Ishikawa (cell line): ENCODE results near the gene HOXB4.

Experiments
- CEBPB ChIP-seq: IDR thresholded peaks from 2 replicates; pipeline ENCODE4 v1.6.1; 2012
- CREB1 ChIP-seq: IDR thresholded peaks from 2 replicates; pipeline ENCODE4 v1.6.1; 2012; ENCODE audit warnings: low read depth
- FOXM1 ChIP-seq: IDR thresholded peaks from 2 replicates; pipeline ENCODE4 v1.6.1; 2012; ENCODE audit warnings: low read depth, borderline replicate concordance
- RAD21 ChIP-seq: IDR thresholded peaks from 2 replicates; pipeline ENCODE4 v1.6.1; 2012; ENCODE audit warnings: low read depth
- TCF12 ChIP-seq: IDR thresholded peaks from 2 replicates; pipeline ENCODE4 v1.6.1; 2012; ENCODE audit warnings: low read depth
- TEAD4 ChIP-seq: IDR thresholded peaks from 2 replicates; pipeline ENCODE4 v1.6.1; 2012
- TF ChIP-seq, protein P1 (sequence below): IDR thresholded peaks from 2 replicates; pipeline ENCODE4 v1.6.1; 2012
- TF ChIP-seq, protein P2 (sequence below): IDR thresholded peaks from 2 replicates; pipeline ENCODE4 v1.6.1; 2012; ENCODE audit warnings: low read depth, mild to moderate bottlenecking

DNA sequence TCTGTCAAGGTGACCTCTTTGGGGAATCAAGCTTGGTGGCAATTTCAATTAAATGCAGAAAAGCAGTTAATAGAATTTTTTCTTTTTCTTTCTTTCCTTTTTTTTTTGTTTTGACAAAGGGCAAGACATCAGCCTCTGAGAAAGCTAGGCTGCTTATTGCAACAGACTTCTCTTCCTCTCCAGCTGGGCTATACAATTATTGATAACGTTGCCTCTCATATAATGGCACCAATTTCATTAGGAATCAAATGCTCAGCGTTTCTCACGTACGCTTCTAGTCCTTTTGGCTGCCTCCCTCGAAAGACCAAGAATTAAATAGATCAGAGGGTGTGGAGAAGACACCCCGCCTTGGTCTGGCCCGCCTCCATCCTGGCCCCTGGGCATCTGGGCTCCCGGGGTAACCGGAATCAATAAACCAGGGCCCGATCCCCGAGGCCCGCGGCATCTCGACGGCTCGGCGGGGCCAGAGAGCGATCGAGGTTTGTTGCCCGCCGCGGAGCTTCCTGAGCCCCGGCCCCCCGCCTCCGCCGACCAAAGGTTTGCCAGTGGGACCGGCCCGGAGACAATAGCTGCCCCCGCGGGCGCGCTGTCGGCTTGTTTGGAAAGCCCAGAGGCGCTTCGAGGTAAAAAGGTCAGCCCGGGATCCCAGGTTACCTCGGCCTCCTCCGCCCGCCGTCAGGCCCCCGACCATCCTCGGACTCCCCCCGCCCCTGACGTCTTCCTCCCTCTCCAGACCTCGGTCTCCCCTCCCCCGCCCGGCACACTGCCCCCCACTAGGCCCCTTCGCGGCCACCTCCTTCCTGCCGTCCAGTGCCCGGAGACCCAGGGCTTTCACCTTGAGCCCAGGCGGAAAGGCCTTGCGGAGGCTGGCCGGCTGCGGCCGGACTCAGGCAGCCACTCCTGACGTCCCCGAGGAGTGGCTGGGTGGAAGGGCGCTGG lies 51.3 kb downstream of the HOXB4 start:
- TF ChIP-seq CEBPB (no peak), RAD21 (no peak), FOXM1 (no peak), CREB1 (no peak), TCF12 (no peak), TEAD4 (no peak)
- TF ChIP-seq, protein P1, sequence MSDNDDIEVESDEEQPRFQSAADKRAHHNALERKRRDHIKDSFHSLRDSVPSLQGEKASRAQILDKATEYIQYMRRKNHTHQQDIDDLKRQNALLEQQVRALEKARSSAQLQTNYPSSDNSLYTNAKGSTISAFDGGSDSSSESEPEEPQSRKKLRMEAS = no peak
- TF ChIP-seq, protein P2, sequence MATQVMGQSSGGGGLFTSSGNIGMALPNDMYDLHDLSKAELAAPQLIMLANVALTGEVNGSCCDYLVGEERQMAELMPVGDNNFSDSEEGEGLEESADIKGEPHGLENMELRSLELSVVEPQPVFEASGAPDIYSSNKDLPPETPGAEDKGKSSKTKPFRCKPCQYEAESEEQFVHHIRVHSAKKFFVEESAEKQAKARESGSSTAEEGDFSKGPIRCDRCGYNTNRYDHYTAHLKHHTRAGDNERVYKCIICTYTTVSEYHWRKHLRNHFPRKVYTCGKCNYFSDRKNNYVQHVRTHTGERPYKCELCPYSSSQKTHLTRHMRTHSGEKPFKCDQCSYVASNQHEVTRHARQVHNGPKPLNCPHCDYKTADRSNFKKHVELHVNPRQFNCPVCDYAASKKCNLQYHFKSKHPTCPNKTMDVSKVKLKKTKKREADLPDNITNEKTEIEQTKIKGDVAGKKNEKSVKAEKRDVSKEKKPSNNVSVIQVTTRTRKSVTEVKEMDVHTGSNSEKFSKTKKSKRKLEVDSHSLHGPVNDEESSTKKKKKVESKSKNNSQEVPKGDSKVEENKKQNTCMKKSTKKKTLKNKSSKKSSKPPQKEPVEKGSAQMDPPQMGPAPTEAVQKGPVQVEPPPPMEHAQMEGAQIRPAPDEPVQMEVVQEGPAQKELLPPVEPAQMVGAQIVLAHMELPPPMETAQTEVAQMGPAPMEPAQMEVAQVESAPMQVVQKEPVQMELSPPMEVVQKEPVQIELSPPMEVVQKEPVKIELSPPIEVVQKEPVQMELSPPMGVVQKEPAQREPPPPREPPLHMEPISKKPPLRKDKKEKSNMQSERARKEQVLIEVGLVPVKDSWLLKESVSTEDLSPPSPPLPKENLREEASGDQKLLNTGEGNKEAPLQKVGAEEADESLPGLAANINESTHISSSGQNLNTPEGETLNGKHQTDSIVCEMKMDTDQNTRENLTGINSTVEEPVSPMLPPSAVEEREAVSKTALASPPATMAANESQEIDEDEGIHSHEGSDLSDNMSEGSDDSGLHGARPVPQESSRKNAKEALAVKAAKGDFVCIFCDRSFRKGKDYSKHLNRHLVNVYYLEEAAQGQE = no peak
